ENCODE measurements around the gene TMEM19.
"Not testable (repeated sequence)": the region's sequence is repeated elsewhere in the genome, so short reads cannot be mapped to it uniquely, and the experiment has no call there.

The TMEM19 gene

DNA sequence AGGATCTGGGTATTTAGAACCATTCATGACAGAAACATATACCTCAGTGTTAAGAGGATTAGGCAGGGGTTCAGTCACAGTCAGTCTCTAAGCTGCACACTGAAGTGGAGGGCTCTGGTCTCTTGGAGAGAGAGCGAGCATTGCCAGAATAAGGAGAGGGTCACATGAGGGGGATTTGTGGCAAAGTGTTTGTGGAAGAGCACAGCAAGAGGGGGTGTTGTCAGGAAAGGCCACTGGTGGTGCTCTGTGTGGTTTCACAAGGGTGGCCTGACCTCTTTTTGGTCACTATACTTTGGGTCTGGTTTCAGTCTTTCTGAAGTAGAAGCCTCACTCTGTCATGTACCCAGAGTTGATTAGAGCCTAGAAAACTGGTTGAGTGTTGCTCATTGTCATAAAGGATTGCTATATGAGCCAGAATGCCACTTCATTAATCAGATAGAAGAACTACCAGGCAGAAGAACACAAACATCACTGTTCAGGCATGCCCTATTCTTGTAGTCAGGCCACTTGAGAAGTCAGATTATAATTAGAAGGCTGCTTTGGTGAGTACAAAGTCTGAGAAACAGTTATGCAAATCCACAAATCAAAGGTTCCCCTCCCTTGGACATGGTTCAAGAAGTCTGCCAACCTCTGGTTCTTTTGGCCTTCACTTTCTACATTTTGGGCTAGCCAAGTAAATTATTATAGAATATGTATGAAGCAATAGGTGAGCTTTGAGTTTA, 8.4 kb downstream of the TMEM19 start:
- H3K4me3 Mint-ChIP-seq, result no peak overlapping the region
- TF ChIP-seq, protein P1, sequence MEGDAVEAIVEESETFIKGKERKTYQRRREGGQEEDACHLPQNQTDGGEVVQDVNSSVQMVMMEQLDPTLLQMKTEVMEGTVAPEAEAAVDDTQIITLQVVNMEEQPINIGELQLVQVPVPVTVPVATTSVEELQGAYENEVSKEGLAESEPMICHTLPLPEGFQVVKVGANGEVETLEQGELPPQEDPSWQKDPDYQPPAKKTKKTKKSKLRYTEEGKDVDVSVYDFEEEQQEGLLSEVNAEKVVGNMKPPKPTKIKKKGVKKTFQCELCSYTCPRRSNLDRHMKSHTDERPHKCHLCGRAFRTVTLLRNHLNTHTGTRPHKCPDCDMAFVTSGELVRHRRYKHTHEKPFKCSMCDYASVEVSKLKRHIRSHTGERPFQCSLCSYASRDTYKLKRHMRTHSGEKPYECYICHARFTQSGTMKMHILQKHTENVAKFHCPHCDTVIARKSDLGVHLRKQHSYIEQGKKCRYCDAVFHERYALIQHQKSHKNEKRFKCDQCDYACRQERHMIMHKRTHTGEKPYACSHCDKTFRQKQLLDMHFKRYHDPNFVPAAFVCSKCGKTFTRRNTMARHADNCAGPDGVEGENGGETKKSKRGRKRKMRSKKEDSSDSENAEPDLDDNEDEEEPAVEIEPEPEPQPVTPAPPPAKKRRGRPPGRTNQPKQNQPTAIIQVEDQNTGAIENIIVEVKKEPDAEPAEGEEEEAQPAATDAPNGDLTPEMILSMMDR (IDR thresholded peaks at IDR 0.05; ENCODE audit: unreplicated experiment in 3 of 3), result no peak
- H3K27me3 Mint-ChIP-seq (ENCODE audit: low read depth), result no peaks in the 10 kb centered on the region
- peak overlapping the region; percentile 50 to 77 (median 60) for H3K27ac Mint-ChIP-seq
- no peaks in the 10 kb centered on the region for H3K9me3 Mint-ChIP-seq
- H3K4me1 Mint-ChIP-seq, result peaks cover 18% of the 10 kb centered on the region
- H3K36me3 Mint-ChIP-seq (ENCODE audit: low read depth), result peaks cover 25% of the 10 kb centered on the region

DNA sequence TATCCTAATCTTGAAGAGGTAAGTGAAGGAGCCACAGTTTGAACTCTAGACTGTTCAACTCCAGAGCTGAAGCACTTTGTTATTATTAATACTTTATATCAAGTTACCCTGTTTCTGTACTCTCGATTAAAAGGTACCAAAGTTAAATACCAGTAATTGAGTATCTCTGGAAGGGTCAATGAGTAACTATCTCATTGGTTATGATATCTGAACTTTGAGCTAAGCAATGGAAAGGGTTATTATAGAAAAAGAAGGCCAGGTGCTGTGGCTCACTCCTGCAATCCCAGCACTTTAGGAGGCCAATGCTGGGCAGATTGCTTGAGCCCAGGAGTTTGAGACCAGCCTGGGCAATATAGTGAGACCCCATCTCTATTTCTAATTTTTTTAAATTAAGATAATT, 9.9 kb downstream of the TMEM19 start:
- no peak overlapping the region for H3K27ac Mint-ChIP-seq
- peaks cover 33% of the 10 kb centered on the region for H3K36me3 Mint-ChIP-seq (ENCODE audit: low read depth)
- no peak overlapping the region for H3K4me3 Mint-ChIP-seq
- H3K9me3 Mint-ChIP-seq, result no peaks in the 10 kb centered on the region
- H3K27me3 Mint-ChIP-seq (ENCODE audit: low read depth), result no peaks in the 10 kb centered on the region
- H3K4me1 Mint-ChIP-seq, result peaks cover 13% of the 10 kb centered on the region
- TF ChIP-seq, protein P1 (IDR thresholded peaks at IDR 0.05; ENCODE audit: unreplicated experiment in 3 of 3), result no peak

DNA sequence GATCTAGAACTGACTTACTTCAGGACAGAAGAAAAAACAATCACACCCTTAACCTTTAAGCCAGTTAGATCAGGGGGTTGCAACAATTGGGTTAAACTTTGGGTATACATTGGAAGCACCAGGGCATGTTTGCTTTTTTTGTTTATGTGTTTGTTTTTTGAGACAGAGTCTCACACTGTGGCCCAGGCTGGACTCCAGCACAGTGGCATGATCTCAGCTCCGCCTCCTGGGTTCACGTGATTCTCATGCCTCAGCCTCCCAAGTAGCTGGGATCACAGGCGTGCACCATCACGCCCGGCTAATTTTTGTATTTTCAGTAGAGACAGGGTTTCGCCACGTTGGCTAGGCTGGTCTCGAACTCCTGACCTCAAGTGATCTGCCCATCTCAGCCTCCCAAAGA, 16.3 kb downstream of the TMEM19 start:
- not testable (repeated sequence) for H3K4me1 Mint-ChIP-seq

DNA sequence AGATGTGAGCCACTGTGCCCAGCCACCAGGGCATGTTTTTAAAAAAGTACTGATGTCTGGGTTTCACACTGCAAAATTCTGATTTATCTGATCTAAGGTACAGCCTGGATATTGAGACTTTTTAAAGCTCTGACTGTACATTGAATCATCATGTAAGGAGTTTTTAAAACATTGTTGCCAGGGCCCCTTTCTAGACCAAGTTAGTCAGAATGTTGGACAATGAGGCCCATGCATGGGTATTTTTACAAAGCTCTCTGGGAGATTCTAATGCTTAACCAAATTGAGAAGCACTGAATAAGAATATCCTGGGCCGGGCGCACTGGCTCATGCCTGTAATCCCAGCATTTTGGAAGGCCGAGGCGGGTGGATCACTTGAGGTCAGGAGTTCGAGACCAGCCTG, 16.7 kb downstream of the TMEM19 start:
- Mint-ChIP-seq H3K27ac (no peak overlapping the region), H3K9me3 (no peaks in the 10 kb centered on the region), H3K4me1 (no peaks in the 10 kb centered on the region), H3K27me3 (ENCODE audit: low read depth) (no peaks in the 10 kb centered on the region), H3K36me3 (ENCODE audit: low read depth) (peaks cover 38% of the 10 kb centered on the region), H3K4me3 (no peak overlapping the region)
- TF ChIP-seq, protein P1 (IDR thresholded peaks at IDR 0.05; ENCODE audit: unreplicated experiment in 3 of 3), result no peak

More for the DNA sequence above, 16.3 kb downstream of the TMEM19 start:
- not testable (repeated sequence) for H3K27me3 Mint-ChIP-seq (ENCODE audit: low read depth); H3K4me3 Mint-ChIP-seq; H3K27ac Mint-ChIP-seq; H3K9me3 Mint-ChIP-seq
- peaks cover 38% of the 10 kb centered on the region for H3K36me3 Mint-ChIP-seq (ENCODE audit: low read depth)

DNA sequence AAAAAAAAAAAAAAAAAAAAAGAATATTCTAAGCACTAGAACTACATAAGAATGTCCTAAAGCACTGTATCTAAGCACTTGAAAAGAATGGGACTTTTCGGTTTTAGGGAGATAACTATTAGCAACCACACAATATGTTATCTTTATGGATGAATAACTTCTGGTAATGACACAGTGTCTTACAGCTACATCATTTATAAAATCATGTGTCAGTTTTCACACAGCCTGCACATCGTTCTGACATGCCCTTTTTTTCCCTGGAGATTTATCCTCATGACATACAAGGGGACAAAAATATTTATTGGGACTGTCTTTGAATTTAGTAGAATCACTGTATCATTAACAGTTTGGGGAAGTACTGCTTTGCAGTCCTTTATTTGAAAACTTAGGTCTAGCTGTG, 17.3 kb downstream of the TMEM19 start:
- Mint-ChIP-seq H3K27me3 (ENCODE audit: low read depth) (no peaks in the 10 kb centered on the region), H3K4me1 (no peaks in the 10 kb centered on the region), H3K9me3 (no peaks in the 10 kb centered on the region), H3K36me3 (ENCODE audit: low read depth) (peaks cover 32% of the 10 kb centered on the region), H3K4me3 (no peak overlapping the region), H3K27ac (no peak overlapping the region)
- TF ChIP-seq, protein P1 (IDR thresholded peaks at IDR 0.05; ENCODE audit: unreplicated experiment in 3 of 3), result no peak

DNA sequence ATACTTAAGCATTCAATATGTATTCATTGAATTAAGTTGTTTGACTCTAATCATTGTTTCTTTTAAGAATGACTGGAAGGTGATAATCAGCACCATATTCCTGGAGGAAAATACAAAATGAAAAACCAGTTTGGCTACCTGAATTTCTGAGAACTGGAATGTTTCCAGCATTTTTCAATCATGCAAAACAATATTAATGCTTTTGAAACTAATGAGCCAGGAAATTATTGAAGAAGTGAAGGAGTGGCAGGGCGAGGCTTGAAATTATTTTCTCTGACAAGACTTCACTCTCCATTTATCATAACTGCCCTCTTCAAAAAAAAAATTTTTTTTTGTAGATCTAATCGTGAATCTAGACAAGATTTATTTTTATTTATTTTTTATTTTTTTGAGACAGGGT, 19.0 kb downstream of the TMEM19 start:
- H3K9me3 Mint-ChIP-seq, result no peaks in the 10 kb centered on the region
- TF ChIP-seq, protein P1 (IDR thresholded peaks at IDR 0.05; ENCODE audit: unreplicated experiment in 3 of 3), result no peak
- peaks cover 16% of the 10 kb centered on the region for H3K36me3 Mint-ChIP-seq (ENCODE audit: low read depth)
- H3K4me1 Mint-ChIP-seq, result no peaks in the 10 kb centered on the region
- no peak overlapping the region for H3K4me3 Mint-ChIP-seq
- no peak overlapping the region for H3K27ac Mint-ChIP-seq
- H3K27me3 Mint-ChIP-seq (ENCODE audit: low read depth), result no peaks in the 10 kb centered on the region
